Skin of body (tissue), 2 donors: ENCODE results near the gene SLC12A7. TPM values are rescaled to one million over a fixed set of nuclear protein-coding genes. Genes with fewer than 3 reads are reported as not detected.

Experiments
- DNase-seq: peaks from one replicate; lab custom pipeline; 2025; lab: John Stamatoyannopoulos, UW
- total RNA-seq: library from RNA; depleted of rRNA; stranded (reverse); fragments of >200 nt; gene quantifications from one replicate; pipeline ENCODE4 v1.2.3, GENCODE V29; 2014

Gene SLC12A7
- total RNA-seq, 1 donor from 2014 or later, result 13.7 TPM

DNA sequence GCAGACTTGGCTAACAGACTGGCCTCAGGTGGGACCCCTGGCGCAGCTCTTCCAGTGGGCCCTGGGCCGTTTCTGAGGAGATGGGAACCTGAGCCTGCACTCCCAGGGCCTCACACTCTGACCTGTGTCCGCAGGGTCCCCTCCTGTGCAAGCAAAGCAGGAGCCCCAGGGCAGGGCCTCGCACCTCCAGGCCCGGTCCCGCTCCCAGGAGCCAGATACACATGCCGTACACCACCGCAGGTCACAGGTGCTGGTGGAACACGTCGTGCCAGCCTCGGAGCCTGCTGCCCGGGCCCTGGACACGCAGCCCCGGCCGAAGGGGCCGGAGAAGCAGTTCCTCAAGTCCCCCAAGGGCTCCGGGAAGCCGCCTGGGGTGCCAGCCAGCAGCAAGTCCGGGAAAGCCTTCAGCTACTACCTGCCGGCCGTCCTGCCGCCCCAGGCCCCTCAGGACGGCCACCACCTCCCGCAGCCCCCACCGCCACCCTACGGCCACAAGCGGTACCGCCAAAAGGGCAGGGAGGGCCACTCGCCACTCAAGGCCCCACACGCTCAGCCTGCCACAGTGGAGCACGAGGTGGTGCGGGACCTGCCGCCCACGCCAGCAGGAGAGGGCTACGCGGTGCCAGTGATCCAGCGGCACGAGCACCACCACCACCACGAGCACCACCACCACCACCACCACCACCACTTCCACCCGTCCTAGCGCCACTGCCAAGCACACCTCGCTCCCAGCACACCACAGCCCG is 74.0 kb downstream of the SLC12A7 start:
- no peak for DNase-seq

DNA sequence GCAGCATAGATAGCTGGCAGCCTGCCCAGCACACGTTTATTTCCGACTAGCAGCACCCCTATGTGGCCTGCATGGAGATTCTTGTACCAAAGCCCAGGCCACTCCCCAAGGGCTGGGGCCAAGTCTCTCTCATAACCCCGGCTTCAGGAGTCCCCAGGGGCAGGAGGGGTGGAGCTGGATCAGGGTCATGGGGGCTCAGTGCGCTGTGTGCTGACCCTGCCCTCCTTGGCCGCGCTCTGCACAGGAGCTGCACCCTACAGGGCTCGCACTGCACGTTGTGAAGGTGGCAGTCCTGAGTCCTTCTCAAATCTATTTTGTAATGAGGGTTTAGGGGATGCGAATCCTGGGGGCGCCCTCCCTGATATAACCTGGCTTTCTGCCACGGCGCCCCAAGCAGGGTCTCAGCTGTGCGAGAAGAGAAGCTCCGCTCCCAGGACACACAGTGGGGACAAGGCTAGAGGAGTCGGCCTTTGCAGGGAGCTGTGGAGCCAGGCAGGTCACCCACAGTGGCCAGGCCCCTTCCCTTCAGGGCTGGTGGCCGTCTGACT is 74.7 kb downstream of the SLC12A7 start:
- no peak for DNase-seq

DNA sequence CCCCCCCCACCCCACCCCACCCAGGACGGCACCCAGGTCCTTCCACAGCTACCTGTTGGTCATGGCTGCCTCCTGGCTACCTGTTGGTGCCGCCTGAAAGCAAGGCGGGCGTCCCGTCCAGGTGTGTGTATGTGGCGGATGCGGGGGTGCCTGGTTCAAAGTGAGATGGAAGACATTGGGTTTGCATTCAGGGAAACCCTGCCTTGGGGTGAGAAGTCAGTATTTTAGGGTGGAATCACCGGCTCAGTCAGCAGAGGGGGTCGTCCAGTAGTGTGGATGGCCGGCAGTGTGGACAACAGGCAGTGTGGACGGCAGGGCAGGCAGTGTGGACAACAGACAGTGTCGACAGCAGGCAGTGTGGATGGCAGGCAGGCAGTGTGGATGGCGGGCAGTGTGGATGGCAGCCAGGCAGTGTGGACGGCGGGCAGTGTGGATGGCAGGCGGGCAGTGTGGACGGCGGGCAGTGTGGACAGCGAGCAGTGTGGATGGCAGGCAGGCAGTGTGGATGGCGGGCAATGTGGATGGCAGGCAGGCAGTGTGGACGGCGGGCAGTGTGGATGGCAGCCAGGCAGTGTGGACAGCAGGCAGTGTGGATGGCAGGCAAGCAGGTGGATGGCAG is 75.2 kb downstream of the SLC12A7 start:
- DNase-seq, result no peak

DNA sequence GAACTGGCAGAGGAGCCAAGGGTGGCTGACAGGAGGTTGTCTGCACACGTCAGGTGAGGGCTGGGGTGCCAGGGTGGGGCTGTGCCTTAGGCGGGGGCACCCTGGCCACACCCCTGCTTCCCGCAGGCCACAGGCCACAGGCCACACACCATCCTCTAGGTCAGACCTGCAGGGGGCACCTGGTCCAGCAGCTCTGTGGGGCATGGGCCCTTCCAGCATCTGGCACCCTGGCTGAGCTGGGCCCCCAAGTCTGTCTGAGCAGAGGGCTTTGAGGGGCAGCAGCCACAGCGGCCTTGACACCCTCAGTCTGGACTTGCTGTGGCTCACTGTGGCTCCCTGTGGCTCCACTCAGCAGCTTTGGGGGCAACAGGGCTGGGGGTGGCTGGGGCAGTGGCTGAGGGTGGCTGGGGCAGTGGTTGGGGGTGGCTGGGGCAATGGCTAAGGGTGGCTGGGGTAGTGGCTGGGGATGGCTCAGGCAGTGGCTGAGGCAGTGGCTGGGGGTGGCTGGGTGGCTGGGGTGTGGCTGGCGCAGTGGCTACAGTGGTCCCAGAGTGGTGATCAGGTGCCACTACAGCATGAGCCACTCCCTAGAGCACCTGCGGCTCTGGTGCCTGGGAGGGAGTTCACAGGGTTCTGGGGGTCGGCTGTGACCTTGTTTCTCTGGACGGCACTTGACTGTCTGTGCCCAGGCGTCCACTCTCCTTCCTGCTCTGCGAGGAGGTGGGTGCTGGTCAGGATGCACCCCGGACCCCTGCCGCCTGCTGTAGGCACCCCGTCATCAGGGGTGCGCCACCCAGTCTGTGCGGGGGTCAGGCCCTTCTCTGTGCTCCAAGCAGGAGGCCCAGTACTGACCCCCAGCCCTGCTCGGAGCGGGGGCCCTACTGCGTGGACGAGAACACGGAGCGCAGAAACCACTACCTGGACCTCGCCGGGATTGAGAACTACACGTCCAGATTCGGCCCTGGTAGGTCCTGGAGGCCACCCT is 76.2 kb downstream of the SLC12A7 start:
- no peak for DNase-seq

DNA sequence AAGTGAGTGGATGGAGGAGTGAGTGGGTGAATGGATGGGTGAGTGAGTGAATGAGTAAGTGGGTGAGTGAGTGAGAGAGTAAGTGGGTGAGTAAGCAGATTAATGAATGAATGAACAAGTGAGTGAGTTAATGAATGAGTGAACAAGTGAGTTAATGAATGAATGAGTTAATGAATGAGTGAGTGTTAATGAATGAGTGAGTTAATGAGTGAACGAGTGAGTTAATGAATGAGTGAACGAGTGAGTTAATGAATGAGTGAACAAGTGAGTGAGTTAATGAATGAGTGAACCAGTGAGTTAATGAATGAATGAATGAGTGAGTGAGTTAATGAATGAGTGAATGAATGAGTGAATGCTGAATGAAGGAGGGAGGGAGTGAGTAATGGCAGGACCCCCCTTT is 76.9 kb downstream of the SLC12A7 start:
- DNase-seq, result no peak

DNA sequence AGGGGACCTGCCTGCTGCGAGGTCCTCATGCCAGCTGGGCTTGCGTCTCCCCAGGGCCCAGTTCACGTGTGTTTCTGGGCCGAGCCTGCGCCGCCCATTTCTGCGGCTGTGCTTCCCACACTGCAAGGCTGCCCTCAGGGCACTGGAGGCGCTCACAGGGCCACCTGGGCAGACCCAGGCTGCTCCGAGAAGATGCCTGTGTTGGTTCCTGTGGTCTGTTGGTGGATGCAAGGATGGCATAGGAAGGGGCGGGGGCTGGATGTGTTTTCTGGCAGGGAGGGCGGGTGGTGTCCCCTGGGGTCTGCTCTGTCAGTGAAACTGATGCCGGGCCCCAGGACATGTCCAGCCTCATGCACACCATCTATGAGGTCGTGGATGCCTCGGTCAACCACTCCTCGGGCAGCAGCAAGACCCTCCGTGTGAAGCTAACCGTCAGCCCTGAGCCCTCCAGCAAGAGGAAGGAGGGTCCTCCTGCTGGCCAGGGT is 77.4 kb downstream of the SLC12A7 start:
- DNase-seq, result no peak

DNA sequence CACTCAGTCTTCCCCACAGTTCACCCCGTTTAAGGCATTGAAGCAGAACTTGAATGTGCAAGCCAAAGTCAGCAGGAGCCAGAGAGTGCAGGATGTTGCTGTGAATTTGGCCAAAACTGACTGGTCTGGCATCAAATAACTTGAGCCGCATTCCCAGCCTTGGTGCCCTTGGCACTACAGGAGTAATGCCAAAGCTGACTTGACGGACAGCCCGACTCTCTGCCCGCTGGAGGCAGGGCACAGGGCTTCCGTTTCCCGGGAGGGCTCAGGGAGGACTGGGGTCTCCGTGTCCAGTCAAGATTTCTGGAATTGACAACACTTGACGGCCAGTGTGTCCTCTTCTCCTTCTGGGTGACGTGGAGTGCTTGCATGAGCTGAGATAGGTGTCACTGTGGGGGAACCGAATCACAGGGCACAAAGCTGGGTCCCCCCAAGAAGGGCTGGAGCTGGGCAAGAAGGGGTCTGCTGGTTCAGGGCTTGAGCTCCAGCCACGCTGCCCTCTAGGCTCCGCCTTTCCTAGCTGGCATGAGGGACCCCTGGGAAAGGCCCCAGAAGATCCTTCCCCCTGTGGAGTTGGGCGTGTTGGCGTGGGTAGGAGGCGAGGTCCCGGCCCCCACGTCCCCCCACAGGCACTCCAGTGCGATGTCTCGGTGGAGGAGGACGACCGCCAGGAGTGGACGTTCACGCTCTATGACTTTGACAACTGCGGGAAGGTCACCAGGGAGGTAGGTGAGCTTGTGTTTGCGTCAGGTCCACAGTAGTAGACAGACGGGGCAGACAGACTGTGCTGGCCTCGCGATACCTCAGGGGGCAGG is 78.0 kb downstream of the SLC12A7 start:
- DNase-seq, result no peak

DNA sequence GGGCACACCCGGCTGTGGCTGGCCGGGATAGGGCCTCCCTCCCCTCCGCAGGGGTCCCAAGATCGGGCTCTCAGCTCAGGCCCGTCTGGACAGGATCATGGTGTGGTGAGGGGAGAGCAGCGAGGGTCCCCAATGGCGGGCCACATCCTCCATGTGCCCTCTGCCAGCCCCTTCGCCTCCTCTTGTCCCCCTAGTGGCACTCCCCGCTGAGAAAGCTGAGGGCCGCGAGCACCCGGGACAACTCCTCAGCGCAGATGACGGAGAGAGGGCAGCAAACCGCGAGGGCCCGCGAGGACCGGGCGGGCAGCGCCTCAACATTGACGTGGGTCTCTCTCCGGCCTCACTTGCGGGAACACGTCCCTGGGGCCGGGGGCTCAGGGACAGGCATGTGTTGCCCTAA is 78.7 kb downstream of the SLC12A7 start:
- DNase-seq, result no peak

DNA sequence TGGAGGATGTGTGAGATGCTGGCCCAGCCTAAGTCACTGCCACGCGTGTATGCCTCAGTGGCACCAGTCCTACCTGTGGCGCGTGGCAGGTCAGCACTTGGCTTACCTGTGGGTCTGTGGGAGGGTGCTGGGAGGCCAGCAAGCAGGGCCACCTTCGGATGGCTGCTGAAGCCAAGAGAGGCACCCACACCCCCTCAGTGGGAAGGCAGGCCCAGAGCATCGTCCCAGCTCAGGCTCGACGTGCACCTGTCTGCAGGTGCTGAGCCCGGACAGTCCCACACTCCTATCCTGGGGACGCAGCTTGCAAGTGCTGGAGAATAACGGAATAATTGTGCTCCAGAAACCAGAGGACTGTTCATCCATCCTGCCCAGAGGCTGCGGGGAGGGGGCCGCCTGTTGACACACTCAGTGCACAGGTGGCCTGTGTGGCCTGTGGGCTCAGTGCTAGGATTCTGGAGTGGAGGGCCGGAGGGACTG is 79.3 kb downstream of the SLC12A7 start:
- no peak for DNase-seq

DNA sequence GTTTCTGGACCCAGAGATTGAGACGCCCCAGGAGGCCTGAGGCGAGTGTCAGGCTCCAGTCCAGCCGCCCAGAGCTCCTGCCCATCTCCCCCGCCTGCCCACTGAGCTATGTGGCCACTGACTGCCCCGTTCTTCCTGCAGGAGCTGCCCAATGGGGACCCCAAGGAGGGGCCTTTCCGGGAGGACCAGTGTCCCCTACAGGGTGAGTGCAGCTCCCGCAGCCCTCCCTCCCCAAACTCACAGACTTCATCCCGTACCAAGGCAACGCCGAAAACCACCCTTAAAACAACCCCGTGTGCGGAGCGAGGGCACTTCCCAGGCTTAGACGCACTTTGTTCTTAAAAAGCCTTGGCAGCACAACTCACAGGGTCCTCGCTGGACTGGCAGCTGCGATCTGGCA is 79.9 kb downstream of the SLC12A7 start:
- DNase-seq, result no peak

DNA sequence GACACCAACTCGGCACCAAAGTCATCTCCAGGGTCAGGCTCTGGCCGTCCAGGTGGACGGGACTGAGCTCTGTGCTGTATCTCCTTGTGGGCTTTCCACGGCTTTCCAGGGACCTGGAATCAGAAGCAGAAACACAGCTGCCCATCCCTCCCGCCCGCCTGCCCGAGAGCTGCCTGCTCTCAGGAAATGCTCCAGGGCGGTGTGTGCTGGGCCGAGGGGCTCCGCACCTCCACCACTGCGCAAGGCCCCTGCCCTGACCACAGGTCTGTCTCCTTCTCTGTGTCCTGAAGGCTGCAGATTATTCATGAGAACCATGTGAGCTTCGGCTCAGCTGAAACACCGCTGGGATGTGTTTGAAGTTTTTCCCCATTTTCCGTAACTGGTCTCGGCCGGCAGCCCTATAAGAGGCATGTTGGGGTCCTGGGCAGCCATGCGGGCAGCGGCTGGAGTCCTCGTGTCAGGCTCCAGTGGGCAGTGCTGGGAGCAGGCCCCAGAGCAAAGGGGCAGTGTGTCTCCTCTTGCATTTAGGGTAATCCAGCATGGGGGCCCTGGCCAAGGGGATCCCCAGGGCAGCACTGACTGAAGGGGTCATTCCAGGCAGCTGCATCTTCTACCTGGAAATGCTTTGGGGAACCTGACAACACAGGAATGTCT is 80.4 kb downstream of the SLC12A7 start:
- no peak for DNase-seq

DNA sequence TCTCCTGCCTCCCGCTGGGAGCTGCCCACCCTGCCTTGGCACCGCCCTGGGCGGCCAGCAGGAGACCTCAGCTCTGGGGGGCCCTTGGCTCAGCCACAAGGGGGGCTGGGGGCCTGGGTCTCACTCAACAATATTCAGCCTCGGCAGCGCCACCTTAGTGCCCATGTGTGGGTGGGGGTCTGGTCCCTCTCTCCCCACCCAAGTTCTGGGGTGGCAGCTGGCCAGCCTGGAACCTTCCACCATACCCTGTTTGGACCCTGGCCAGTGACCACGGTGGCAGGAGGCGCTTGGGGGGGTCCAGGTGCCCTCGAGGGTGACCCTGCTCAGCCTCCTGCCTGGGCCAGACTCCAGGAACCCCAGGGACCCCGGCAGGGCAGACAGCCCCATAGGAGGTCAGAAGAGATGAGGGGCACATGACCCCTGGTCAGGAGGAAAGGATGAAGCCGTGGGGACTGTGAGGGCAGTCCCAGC is 81.0 kb downstream of the SLC12A7 start:
- DNase-seq, result no peak

DNA sequence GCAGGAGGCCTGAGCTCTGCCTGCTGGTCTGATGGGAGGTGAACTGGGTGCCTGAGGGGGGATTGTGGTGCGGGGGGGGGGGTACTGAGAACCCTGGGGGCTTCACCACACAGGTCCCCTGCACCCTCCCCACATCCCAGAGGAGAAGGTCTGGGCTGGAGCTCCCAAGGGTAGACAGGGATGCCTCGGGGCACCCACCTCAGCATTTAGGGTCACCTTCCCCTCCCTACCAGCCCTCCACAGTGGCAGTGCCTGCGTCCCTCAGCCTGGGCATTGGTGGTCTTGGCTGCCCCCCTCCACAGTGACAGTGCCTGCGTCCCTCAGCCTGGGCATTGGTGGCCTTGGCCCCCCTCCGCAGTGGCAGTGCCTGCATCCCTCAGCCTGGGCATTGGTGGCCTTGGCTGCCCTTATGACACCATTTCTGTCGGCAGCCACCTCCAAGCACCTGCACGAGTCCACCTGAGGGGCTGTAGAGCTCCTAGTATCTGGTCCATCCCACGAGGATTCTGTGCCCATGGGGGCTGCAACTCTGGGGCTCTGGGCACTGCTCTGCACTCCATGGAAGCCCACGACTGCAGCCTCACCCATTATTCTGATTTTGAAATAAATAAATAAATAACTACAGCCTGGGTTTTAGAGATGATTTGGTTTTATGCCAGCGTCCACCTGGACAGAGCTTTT is 81.8 kb downstream of the SLC12A7 start:
- DNase-seq, result no peak

DNA sequence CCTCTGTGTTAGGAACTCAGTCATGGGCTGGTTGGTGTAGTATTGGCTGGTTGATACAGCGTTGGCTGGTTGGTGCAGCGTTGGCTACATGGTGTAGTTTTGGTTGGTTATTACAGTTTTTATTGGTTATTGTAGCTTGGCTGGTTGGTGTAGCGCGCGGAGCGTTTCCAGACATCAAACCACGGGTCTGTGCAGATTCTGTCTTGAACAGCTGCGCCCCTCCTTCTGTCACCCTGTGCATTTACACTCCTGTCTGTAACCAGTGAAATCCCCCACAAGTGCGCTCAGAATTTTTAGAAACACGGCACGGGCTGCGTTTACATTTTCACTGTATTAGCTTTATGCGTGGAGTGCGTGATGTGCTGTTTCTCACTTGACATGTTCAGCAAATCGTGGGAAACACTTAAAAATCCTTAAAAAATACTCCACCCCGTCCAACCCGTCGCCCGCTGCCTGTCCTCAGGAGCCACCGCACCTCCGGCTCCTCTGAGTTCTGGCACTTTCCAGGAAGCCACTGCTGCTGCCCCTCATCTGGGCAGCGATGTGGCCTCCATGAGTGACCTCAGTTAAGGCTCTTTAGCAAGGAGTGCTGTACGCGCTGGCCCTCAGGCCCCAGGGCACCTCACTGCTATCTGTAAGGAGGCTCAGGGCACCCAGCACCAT is 82.5 kb downstream of the SLC12A7 start:
- no peak for DNase-seq

DNA sequence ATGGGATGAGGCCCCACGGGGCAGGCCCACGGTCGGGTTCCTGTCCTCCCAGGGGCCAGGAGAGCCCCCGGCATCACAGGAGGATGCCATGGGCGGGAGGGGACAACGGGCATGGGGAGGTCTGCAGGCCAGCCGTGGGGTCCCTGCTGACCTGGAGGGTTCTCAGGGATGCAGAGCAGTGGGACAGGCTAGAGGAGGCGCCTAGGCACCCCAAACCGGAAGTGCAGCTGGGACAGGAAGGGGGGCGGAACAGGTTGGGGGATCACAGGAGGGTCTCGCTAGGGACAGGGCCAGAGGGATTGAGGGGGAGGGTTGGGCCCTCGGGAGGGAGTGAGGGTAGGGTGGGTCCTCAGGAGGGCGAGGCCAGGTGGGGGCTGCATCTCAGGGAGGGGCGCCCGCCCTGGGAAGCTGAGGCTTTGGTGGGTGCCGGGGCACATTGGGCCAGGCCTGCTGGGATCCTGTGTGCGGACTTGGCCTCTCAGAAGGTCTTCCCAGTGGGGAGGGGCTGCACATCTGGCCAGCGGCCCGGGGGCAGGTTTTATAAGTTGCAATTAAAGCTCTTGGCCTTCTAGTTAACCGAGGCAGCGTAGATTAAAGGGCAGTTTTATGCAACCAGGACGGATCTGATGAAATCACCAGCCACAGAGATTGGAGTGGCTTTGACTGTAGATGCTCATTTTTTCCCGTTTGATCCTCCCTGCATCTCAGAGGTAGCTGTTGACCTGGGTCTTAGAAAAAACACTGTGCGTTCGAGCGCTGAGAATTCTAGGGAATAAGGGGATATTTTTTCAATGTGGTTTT is 83.2 kb downstream of the SLC12A7 start:
- no peak for DNase-seq

DNA sequence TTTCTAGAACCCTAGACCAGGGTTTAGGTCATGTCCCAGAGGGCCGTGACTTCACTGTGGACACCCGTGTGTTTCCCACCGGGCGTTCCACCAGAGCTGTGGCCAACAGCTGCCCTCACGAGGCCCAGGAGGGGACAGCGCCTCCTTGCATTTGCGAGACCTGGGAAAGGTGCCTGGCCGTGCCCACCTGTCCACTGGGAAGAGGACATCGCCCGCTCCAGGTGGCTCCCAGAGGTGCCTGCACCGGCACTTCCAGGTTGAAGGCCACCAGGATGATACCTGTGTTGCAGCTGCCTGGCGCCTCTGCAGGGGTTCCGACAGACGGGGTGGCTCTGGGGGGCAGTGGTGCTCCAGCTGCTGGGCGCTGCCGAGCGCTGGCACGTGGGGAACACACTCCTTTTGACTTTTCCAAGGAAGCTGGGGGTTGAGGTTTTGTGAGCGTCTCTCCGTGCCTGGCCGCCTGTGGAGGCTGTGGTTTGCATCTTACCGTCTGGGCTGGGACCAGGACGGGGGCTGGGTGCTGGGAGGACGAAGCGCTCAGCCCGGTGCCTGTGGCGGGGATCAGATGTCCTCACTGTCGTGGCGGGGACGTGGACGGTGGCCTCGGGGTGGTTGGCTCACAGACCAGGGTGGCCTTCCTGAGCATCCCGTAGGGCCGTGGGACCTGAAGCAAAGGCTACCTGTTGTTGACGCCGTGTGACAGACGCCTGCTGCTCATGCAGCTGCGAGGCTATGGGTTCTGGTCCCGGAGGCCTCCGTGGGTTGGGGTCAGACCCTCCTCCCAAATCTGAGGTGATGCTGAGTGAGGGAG is 84.0 kb downstream of the SLC12A7 start:
- DNase-seq, result no peak
